SK-N-SH (cell line): Measurements from ENCODE around the gene ASXL2.

Experiments
- CHD2 ChIP-seq: fragments of 150-350 bp; IDR thresholded peaks from 2 replicates; pipeline ENCODE4 v1.6.1; 2018; ENCODE audit warnings: low read length; ENCODE audit not compliant: partially characterized antibody
- CTCF ChIP-seq: fragments of 200-600 bp; sonication (generic); IDR thresholded peaks from 2 replicates; pipeline ENCODE4 v1.6.1; 2017; ENCODE audit warnings: antibody characterized with exemption, mild to moderate bottlenecking, moderate library complexity
- ELF1 ChIP-seq: IDR thresholded peaks from 2 replicates; pipeline ENCODE4 v1.4.0; 2012
- EP300 ChIP-seq, 2 experiments: IDR thresholded peaks; 2 replicates each; pipeline versions ENCODE4 v1.4.0 to v1.6.1; 2012; ENCODE audit warnings: borderline replicate concordance in 1 of 2, low read depth in 1 of 2, low read length in 1 of 2
- RAD21 ChIP-seq: IDR thresholded peaks from 2 replicates; pipeline ENCODE4 v1.6.1; 2012; ENCODE audit warnings: mild to moderate bottlenecking, low read length
- RCOR1 ChIP-seq: fragments of 150-350 bp; IDR thresholded peaks from 2 replicates; pipeline ENCODE4 v1.6.1; 2017; ENCODE audit warnings: antibody characterized with exemption, low read length
- TAF1 ChIP-seq: IDR thresholded peaks from 2 replicates; pipeline ENCODE4 v1.6.1; 2012; ENCODE audit warnings: low read depth, mild to moderate bottlenecking, low read length, moderate library complexity, borderline replicate concordance
- TCF12 ChIP-seq: IDR thresholded peaks from 2 replicates; pipeline ENCODE4 v1.4.0; 2012
- TEAD4 ChIP-seq: IDR thresholded peaks from 2 replicates; pipeline ENCODE4 v1.4.0; 2012; ENCODE audit warnings: mild to moderate bottlenecking, borderline replicate concordance; ENCODE audit not compliant: insufficient read depth
- YY1 ChIP-seq: IDR thresholded peaks from 2 replicates; pipeline ENCODE4 v1.4.0; 2012; ENCODE audit warnings: low read depth, mild to moderate bottlenecking
- TF ChIP-seq, protein P1 (sequence below): fragments of 150-350 bp; IDR thresholded peaks from 2 replicates; pipeline ENCODE4 v1.6.1; 2017; ENCODE audit warnings: antibody characterized with exemption, low read length, low read depth, borderline replicate concordance
- TF ChIP-seq, protein P2 (sequence below): IDR thresholded peaks from 2 replicates; pipeline ENCODE4 v1.4.0; 2012; ENCODE audit warnings: low read depth, borderline replicate concordance

GRCh38 chr2:25917832-25918231 is 39.5 kb upstream of the ASXL2 start:
- TF ChIP-seq CTCF (no peak), TCF12 (no peak), CHD2 (no peak), YY1 (no peak), RCOR1 (no peak), TAF1 (no peak), TEAD4 (no peak), RAD21 (no peak), EP300 (IDR thresholded peaks at IDR 0.05; ENCODE audit: borderline replicate concordance in 1 of 2, low read depth in 1 of 2, low read length in 1 of 2) (no peak), ELF1 (no peak)
- TF ChIP-seq, protein P1, sequence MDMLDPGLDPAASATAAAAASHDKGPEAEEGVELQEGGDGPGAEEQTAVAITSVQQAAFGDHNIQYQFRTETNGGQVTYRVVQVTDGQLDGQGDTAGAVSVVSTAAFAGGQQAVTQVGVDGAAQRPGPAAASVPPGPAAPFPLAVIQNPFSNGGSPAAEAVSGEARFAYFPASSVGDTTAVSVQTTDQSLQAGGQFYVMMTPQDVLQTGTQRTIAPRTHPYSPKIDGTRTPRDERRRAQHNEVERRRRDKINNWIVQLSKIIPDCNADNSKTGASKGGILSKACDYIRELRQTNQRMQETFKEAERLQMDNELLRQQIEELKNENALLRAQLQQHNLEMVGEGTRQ, result no peak
- TF ChIP-seq, protein P2, sequence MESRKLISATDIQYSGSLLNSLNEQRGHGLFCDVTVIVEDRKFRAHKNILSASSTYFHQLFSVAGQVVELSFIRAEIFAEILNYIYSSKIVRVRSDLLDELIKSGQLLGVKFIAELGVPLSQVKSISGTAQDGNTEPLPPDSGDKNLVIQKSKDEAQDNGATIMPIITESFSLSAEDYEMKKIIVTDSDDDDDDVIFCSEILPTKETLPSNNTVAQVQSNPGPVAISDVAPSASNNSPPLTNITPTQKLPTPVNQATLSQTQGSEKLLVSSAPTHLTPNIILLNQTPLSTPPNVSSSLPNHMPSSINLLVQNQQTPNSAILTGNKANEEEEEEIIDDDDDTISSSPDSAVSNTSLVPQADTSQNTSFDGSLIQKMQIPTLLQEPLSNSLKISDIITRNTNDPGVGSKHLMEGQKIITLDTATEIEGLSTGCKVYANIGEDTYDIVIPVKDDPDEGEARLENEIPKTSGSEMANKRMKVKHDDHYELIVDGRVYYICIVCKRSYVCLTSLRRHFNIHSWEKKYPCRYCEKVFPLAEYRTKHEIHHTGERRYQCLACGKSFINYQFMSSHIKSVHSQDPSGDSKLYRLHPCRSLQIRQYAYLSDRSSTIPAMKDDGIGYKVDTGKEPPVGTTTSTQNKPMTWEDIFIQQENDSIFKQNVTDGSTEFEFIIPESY, result no peak
